WTC11 (cell line): ENCODE results near the gene ST6GALNAC3. TPM values are rescaled to one million over a fixed set of nuclear protein-coding genes. Genes with fewer than 3 reads are reported as not detected.

ENCODE experiments used
- ATAC-seq: fragments of 200-7000 bp; cut with Tn5 transposase; 2 replicates; pipeline ENCODE4 v1.10.0; 2021; ENCODE audit warnings: mild to moderate bottlenecking, moderate library complexity
- CTCF ChIA-PET: fragments of 300-600 bp; sonication (Branson Sonifier 250); formaldehyde crosslinking; loops from one replicate; lab custom pipeline; 2021; ENCODE audit warnings: antibody characterized with exemption; lab: Charles Lee
- POLR2A ChIA-PET: fragments of 350-600 bp; sonication (Branson Sonifier 250); formaldehyde crosslinking; loops from one replicate; lab custom pipeline; 2021; ENCODE audit warnings: antibody characterized with exemption; lab: Charles Lee
- DNase-seq: peaks from one replicate; pipeline ENCODE4 v3.0.0; 2021; ENCODE audit warnings: low spot score
- H3K27ac Mint-ChIP-seq: 2 replicates; pipeline ENCODE4 v1.8.0; 2021; ENCODE audit warnings: mixed read lengths
- H3K27me3 Mint-ChIP-seq: 2 replicates; pipeline ENCODE4 v1.8.0; 2021; ENCODE audit warnings: low read depth, mild to moderate bottlenecking, moderate library complexity, mixed read lengths
- H3K36me3 Mint-ChIP-seq: 2 replicates; pipeline ENCODE4 v1.8.0; 2021; ENCODE audit warnings: mixed read lengths
- H3K4me1 Mint-ChIP-seq: 2 replicates; pipeline ENCODE4 v1.8.0; 2022; ENCODE audit warnings: mixed read lengths
- H3K4me3 Mint-ChIP-seq: 2 replicates; pipeline ENCODE4 v1.8.0; 2021; ENCODE audit warnings: mild to moderate bottlenecking, moderate library complexity, mixed read lengths
- H3K9me3 Mint-ChIP-seq: 2 replicates; pipeline ENCODE4 v1.8.0; 2021; ENCODE audit warnings: mixed read lengths
- CBFB ChIP-seq: sonication (generic); formaldehyde crosslinking; IDR thresholded peaks from 2 replicates; pipeline ENCODE4 v1.8.1; 2022; ENCODE audit warnings: mild to moderate bottlenecking, low read depth, missing genetic modification reagents
- ERG ChIP-seq: fragments of 250-450 bp; sonication (Bioruptor Pico); IDR thresholded peaks from 2 replicates; pipeline ENCODE4 v1.8.0; 2021; ENCODE audit warnings: mild to moderate bottlenecking
- FOXK1 ChIP-seq: sonication (generic); formaldehyde crosslinking; IDR thresholded peaks from 2 replicates; pipeline ENCODE4 v1.8.0; 2022; ENCODE audit warnings: mild to moderate bottlenecking, moderate library complexity, missing genetic modification reagents
- FOXP1 ChIP-seq: sonication (generic); formaldehyde crosslinking; IDR thresholded peaks from 2 replicates; pipeline ENCODE4 v1.8.0; 2022; ENCODE audit warnings: missing genetic modification reagents, mild to moderate bottlenecking, moderate library complexity, borderline replicate concordance
- MXD4 ChIP-seq: fragments of 250-450 bp; sonication (Bioruptor Pico); IDR thresholded peaks from 2 replicates; pipeline ENCODE4 v1.8.0; 2021; ENCODE audit warnings: mild to moderate bottlenecking, moderate library complexity, borderline replicate concordance
- MYBL2 ChIP-seq: sonication (generic); formaldehyde crosslinking; IDR thresholded peaks from 2 replicates; pipeline ENCODE4 v1.8.1; 2023; ENCODE audit warnings: mild to moderate bottlenecking, moderate library complexity, missing genetic modification reagents
- NFE2L1 ChIP-seq: sonication (generic); formaldehyde crosslinking; IDR thresholded peaks from 2 replicates; pipeline ENCODE4 v1.8.1; 2023; ENCODE audit warnings: missing genetic modification reagents
- NR1H2 ChIP-seq: sonication (generic); formaldehyde crosslinking; IDR thresholded peaks from 2 replicates; pipeline ENCODE4 v1.9.0; 2021; ENCODE audit warnings: mild to moderate bottlenecking, moderate library complexity, missing genetic modification reagents
- SMAD4 ChIP-seq: sonication (generic); formaldehyde crosslinking; IDR thresholded peaks from 2 replicates; pipeline ENCODE4 v1.8.0; 2022; ENCODE audit warnings: mild to moderate bottlenecking, missing genetic modification reagents
- SOX15 ChIP-seq: fragments of 250-450 bp; sonication (Bioruptor Pico); IDR thresholded peaks from 2 replicates; pipeline ENCODE4 v1.9.0; 2021; ENCODE audit warnings: mild to moderate bottlenecking
- ZNF121 ChIP-seq: sonication (generic); formaldehyde crosslinking; IDR thresholded peaks from 2 replicates; pipeline ENCODE4 v1.8.0; 2023; ENCODE audit warnings: missing genetic modification reagents
- ZNF232 ChIP-seq: sonication (generic); formaldehyde crosslinking; IDR thresholded peaks from 2 replicates; pipeline ENCODE4 v1.8.0; 2022; ENCODE audit warnings: mild to moderate bottlenecking, missing genetic modification reagents
- ZNF281 ChIP-seq: sonication (generic); formaldehyde crosslinking; IDR thresholded peaks from 2 replicates; pipeline ENCODE4 v1.8.0; 2023; ENCODE audit warnings: mild to moderate bottlenecking, missing genetic modification reagents
- total RNA-seq: library from RNA; stranded (reverse); gene quantifications from 3 replicates; pipeline ENCODE4 v1.2.3, GENCODE V29; 2021
- TF ChIP-seq, protein P1 (sequence below): sonication (generic); formaldehyde crosslinking; IDR thresholded peaks from 2 replicates; pipeline ENCODE4 v1.8.1; 2023; ENCODE audit warnings: mild to moderate bottlenecking, missing genetic modification reagents, moderate library complexity
- TF ChIP-seq, protein P2 (sequence below): sonication (generic); formaldehyde crosslinking; IDR thresholded peaks from 2 replicates; pipeline ENCODE4 v1.8.1; 2023; ENCODE audit warnings: mild to moderate bottlenecking, missing genetic modification reagents
- TF ChIP-seq, protein P3 (sequence below): fragments of 250-450 bp; sonication (Bioruptor Pico); conservative IDR thresholded peaks from 2 replicates; pipeline ENCODE4 v1.9.0; 2021; ENCODE audit warnings: mild to moderate bottlenecking
- TF ChIP-seq, protein P4 (sequence below): sonication (generic); formaldehyde crosslinking; IDR thresholded peaks from 2 replicates; pipeline ENCODE4 v1.8.1; 2022; ENCODE audit warnings: low read depth, mild to moderate bottlenecking, moderate library complexity, missing genetic modification reagents, borderline replicate concordance
- TF ChIP-seq, protein P5 (sequence below): sonication (generic); formaldehyde crosslinking; IDR thresholded peaks from 2 replicates; pipeline ENCODE4 v1.8.0; 2023; ENCODE audit warnings: missing genetic modification reagents, mild to moderate bottlenecking, borderline replicate concordance

The ST6GALNAC3 gene
- total RNA-seq, 1 experiment from 2014 or later = 11.9 TPM

- TF ChIP-seq, protein P1, sequence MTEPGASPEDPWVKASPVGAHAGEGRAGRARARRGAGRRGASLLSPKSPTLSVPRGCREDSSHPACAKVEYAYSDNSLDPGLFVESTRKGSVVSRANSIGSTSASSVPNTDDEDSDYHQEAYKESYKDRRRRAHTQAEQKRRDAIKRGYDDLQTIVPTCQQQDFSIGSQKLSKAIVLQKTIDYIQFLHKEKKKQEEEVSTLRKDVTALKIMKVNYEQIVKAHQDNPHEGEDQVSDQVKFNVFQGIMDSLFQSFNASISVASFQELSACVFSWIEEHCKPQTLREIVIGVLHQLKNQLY (CRISPR knock-in tag) = no peak
- TF ChIP-seq FOXP1 (CRISPR knock-in tag) = no peak
- TF ChIP-seq FOXK1 = no peak
- no peak for TF ChIP-seq MYBL2
- TF ChIP-seq, protein P2, sequence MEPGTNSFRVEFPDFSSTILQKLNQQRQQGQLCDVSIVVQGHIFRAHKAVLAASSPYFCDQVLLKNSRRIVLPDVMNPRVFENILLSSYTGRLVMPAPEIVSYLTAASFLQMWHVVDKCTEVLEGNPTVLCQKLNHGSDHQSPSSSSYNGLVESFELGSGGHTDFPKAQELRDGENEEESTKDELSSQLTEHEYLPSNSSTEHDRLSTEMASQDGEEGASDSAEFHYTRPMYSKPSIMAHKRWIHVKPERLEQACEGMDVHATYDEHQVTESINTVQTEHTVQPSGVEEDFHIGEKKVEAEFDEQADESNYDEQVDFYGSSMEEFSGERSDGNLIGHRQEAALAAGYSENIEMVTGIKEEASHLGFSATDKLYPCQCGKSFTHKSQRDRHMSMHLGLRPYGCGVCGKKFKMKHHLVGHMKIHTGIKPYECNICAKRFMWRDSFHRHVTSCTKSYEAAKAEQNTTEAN (CRISPR knock-in tag) = no peak
- TF ChIP-seq, protein P3, sequence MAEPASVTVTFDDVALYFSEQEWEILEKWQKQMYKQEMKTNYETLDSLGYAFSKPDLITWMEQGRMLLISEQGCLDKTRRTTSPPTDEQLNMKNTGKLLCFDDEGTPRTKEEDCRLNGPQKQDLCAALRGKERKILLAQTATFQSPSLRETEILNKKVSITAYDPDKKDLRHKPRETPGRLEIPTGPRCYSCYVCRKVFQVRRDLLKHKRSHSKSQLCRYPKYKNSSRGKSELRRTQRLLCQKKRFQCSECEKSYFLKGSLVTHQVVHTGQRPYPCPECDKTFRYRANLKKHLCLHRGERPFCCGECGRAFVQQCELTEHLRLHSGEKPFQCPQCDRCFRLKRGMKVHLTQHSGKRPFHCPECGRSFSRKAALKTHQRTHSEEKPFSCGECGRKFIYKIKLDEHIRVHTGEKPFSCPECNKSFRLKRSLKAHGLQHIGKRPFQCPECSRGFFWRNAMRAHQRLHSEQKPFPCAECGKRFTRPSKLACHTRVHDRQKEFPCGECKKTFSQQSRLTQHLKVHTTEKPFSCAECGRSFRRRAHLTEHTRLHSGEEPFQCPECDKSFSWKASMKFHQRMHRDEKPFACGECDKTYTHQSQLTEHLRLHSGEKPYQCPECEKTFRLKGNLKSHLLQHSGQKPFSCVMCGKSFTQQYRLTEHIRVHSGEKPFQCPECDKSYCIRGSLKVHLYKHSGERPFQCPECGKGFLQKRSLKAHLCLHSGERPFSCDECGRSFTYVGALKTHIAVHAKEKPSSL (CRISPR knock-in tag) = no peak
- TF ChIP-seq ZNF121 (CRISPR knock-in tag) = no peak
- TF ChIP-seq, all 79 proteins: peak for 0
These were observed 263.1 kb downstream of the ST6GALNAC3 start (continued) for GRCh38 chr1:76337542-76338219.

DNA sequence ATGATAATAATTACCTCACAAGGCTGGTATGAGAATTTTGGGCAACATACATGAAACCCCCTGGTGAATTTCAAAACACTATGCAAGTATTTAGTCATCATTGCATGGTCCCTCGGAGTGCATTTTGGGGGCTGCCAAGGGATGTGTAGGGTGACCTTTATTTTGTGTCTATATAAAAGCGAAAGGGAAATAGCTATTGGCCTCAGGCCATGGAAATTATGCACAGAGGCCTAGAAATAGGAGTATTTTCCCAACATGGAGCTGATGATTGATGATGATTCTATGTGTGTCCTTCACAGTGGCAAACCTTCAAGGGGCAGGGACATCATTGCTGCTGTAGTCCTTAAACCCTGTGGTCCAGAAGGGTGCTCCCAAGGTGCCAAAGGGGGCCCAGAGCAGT lies 265.5 kb downstream of the ST6GALNAC3 start:
- Mint-ChIP-seq H3K4me1 (peaks cover 12% of the 10 kb centered on the region), H3K27me3 (no peaks in the 10 kb centered on the region), H3K36me3 (peaks cover 6% of the 10 kb centered on the region), H3K9me3 (peaks cover 7% of the 10 kb centered on the region), H3K27ac (no peak overlapping the region), H3K4me3 (no peak overlapping the region)
- ATAC-seq (no peak), DNase-seq (no peak)
- ChIA-PET CTCF (no interaction called here), POLR2A (no interaction called here)
- TF ChIP-seq, protein P4, sequence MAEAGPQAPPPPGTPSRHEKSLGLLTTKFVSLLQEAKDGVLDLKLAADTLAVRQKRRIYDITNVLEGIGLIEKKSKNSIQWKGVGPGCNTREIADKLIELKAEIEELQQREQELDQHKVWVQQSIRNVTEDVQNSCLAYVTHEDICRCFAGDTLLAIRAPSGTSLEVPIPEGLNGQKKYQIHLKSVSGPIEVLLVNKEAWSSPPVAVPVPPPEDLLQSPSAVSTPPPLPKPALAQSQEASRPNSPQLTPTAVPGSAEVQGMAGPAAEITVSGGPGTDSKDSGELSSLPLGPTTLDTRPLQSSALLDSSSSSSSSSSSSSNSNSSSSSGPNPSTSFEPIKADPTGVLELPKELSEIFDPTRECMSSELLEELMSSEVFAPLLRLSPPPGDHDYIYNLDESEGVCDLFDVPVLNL (CRISPR knock-in tag) = no peak
- TF ChIP-seq SOX15 (CRISPR knock-in tag) = no peak
- TF ChIP-seq MXD4 (CRISPR knock-in tag) = no peak
- TF ChIP-seq NFE2L1 = no peak
- TF ChIP-seq NR1H2 (CRISPR knock-in tag) = no peak
- TF ChIP-seq FOXK1 = no peak
- TF ChIP-seq CBFB (CRISPR knock-in tag) = no peak
- no peak for TF ChIP-seq SMAD4
- TF ChIP-seq ZNF121 (CRISPR knock-in tag) = no peak
- TF ChIP-seq ZNF281 (CRISPR knock-in tag) = no peak
- no peak for TF ChIP-seq FOXP1 (CRISPR knock-in tag)
- TF ChIP-seq, protein P5, sequence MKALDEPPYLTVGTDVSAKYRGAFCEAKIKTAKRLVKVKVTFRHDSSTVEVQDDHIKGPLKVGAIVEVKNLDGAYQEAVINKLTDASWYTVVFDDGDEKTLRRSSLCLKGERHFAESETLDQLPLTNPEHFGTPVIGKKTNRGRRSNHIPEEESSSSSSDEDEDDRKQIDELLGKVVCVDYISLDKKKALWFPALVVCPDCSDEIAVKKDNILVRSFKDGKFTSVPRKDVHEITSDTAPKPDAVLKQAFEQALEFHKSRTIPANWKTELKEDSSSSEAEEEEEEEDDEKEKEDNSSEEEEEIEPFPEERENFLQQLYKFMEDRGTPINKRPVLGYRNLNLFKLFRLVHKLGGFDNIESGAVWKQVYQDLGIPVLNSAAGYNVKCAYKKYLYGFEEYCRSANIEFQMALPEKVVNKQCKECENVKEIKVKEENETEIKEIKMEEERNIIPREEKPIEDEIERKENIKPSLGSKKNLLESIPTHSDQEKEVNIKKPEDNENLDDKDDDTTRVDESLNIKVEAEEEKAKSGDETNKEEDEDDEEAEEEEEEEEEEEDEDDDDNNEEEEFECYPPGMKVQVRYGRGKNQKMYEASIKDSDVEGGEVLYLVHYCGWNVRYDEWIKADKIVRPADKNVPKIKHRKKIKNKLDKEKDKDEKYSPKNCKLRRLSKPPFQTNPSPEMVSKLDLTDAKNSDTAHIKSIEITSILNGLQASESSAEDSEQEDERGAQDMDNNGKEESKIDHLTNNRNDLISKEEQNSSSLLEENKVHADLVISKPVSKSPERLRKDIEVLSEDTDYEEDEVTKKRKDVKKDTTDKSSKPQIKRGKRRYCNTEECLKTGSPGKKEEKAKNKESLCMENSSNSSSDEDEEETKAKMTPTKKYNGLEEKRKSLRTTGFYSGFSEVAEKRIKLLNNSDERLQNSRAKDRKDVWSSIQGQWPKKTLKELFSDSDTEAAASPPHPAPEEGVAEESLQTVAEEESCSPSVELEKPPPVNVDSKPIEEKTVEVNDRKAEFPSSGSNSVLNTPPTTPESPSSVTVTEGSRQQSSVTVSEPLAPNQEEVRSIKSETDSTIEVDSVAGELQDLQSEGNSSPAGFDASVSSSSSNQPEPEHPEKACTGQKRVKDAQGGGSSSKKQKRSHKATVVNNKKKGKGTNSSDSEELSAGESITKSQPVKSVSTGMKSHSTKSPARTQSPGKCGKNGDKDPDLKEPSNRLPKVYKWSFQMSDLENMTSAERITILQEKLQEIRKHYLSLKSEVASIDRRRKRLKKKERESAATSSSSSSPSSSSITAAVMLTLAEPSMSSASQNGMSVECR (CRISPR knock-in tag) = no peak
- no peak for TF ChIP-seq ZNF232 (CRISPR knock-in tag)
- TF ChIP-seq ERG (CRISPR knock-in tag) = no peak
